Central memory CD8-positive, alpha-beta T cell (primary cell): ENCODE data around the gene PADI4.
"Not testable (repeated sequence)": the region's sequence is repeated elsewhere in the genome, so short reads cannot be mapped to it uniquely, and the experiment has no call there.

ENCODE experiments used
- ATAC-seq: fragments of 150-1000 bp; cut with Tn5 transposase; replicated peaks from 2 replicates; pipeline ENCODE4 v1.10.0; 2022; ENCODE audit warnings: mild to moderate bottlenecking, moderate FRiP score, moderate number of reproducible peaks; ENCODE audit not compliant: poor library complexity, severe bottlenecking; ENCODE audit errors: extremely low read depth
- DNase-seq, 2 donors: peaks; one replicate each; pipeline ENCODE4 v3.0.0; 2021; ENCODE audit warnings: low spot score in 2 of 2
- H3K27ac Mint-ChIP-seq: one replicate; pipeline ENCODE4 v1.8.0; 2022; ENCODE audit warnings: low read depth, mild to moderate bottlenecking, moderate library complexity, mixed read lengths
- H3K27me3 Mint-ChIP-seq: one replicate; pipeline ENCODE4 v1.8.0; 2022; ENCODE audit warnings: mixed read lengths
- H3K36me3 Mint-ChIP-seq: one replicate; pipeline ENCODE4 v1.8.0; 2022; ENCODE audit warnings: mild to moderate bottlenecking, moderate library complexity, mixed read lengths; ENCODE audit not compliant: insufficient read depth
- H3K4me1 Mint-ChIP-seq: one replicate; pipeline ENCODE4 v1.8.0; 2022; ENCODE audit warnings: mixed read lengths
- H3K4me3 Mint-ChIP-seq: one replicate; pipeline ENCODE4 v1.8.0; 2022; ENCODE audit warnings: mild to moderate bottlenecking, moderate library complexity, mixed read lengths
- H3K9me3 Mint-ChIP-seq: one replicate; pipeline ENCODE4 v1.8.0; 2022; ENCODE audit warnings: mixed read lengths

The PADI4 gene

DNA sequence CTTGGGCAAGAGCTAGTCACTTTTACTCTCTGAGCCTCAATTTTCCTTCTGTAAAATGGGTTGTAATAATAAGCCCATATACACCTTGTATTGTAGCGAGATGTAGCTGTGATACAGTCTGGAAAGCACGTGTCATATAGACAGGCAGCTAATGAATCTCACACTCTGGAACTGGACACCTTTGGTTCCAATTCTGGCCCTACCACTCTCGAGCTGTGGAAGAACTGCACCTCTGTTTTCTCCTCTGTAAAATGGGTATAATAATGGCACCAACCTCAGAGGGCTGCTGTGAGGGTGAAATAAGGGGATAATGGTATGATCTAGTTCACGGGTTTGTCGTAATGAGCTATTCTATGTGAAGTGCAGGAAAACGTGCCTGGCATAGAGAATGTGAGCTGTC lies 668 bp upstream of the PADI4 start:
- peaks cover 6% of the 10 kb centered on the region for H3K9me3 Mint-ChIP-seq
- ATAC-seq = no peak
- H3K4me1 Mint-ChIP-seq = no peaks in the 10 kb centered on the region
- no peak overlapping the region for H3K4me3 Mint-ChIP-seq
- peaks cover 59% of the 10 kb centered on the region for H3K27me3 Mint-ChIP-seq
- H3K27ac Mint-ChIP-seq = no peak overlapping the region
- no peak for DNase-seq
- H3K36me3 Mint-ChIP-seq = no peaks in the 10 kb centered on the region

DNA sequence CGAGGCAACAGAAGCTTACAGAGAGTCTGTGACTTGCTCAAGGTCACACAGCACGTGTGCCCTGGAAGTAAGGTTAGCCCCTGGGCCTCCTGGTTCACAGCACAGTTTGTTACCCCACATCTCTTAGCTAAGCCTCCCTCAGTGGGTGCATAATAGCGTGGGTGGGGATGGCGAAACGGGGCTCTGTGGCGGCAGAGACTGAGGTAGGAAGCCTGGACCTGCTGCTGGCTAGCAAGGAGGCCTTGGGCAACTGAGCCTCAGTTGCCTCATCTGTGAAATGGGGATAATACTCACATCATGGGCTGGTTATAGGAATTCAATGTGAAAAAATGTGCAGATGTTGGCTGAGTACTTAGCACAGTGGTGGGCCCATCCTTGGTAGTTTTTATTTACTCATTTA lies 596 bp downstream of the PADI4 start:
- ATAC-seq (no peak), DNase-seq (no peak)
- no peaks in the 10 kb centered on the region for H3K9me3 Mint-ChIP-seq
- peaks cover 71% of the 10 kb centered on the region for H3K27me3 Mint-ChIP-seq
- H3K4me3 Mint-ChIP-seq = no peak overlapping the region
- H3K4me1 Mint-ChIP-seq = no peaks in the 10 kb centered on the region
- H3K36me3 Mint-ChIP-seq = no peaks in the 10 kb centered on the region
- no peak overlapping the region for H3K27ac Mint-ChIP-seq

DNA sequence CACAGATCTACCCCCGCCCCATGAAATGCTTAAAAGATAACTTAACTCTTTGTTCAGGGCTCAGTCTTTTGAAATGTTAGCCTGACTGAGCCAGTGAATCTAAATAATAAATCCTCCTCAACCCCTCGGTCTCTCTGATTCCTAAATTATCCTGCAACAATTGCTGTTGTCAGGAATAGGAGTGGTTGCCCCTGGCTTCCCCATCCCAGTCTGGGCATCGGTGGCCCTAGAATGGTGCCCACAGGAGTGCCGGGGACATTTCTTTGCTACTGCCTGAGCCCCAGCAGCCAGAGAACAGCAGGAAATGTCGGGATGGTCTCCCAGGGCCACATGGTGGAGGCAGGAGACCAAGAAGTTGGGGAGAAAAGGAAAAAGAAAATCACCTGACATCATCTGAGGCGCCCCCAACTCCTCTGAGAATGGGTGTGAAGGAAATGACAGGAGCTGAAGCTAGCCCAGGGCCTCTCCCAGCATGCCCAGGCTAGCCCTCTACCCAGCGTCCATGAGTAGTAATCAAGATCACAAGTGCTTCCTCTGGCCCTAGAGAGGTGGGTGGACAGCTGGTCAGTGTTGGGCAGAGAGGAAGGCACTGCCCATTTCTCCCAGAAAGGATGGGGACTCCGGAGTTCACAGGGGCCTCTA lies 1.6 kb downstream of the PADI4 start:
- no peak overlapping the region for H3K27ac Mint-ChIP-seq
- peaks cover 77% of the 10 kb centered on the region for H3K27me3 Mint-ChIP-seq
- no peaks in the 10 kb centered on the region for H3K4me1 Mint-ChIP-seq
- ATAC-seq (no peak), DNase-seq (no peak)
- H3K9me3 Mint-ChIP-seq = no peaks in the 10 kb centered on the region
- no peaks in the 10 kb centered on the region for H3K36me3 Mint-ChIP-seq
- H3K4me3 Mint-ChIP-seq = no peak overlapping the region

DNA sequence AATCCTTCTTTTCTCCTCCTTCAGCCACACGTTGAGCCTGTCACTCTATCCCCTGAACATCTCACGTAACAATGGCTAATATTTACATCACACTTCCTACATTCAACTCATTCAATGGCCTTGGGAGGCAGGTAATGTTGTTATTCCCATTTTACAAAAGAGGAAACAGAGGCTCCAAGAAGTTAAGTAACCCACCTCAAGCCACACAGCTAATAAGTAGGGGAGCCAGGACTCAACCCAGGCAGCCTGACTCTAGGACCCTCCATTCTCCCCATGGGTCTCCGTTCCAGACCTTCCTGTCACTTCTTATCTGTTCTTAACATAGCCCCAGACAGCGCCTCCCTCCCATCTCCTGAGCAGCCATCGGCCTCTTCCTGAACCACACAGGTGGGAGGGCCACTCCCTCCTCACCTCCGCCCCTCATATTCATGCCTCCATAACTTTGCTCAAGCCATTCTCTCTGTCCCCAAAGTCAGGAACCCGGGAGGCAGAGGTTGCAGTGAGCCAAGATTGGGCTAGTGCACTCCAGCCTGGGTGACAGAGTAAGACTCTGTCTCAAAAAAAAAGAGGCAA lies 2.2 kb downstream of the PADI4 start:
- no peak for ATAC-seq

DNA sequence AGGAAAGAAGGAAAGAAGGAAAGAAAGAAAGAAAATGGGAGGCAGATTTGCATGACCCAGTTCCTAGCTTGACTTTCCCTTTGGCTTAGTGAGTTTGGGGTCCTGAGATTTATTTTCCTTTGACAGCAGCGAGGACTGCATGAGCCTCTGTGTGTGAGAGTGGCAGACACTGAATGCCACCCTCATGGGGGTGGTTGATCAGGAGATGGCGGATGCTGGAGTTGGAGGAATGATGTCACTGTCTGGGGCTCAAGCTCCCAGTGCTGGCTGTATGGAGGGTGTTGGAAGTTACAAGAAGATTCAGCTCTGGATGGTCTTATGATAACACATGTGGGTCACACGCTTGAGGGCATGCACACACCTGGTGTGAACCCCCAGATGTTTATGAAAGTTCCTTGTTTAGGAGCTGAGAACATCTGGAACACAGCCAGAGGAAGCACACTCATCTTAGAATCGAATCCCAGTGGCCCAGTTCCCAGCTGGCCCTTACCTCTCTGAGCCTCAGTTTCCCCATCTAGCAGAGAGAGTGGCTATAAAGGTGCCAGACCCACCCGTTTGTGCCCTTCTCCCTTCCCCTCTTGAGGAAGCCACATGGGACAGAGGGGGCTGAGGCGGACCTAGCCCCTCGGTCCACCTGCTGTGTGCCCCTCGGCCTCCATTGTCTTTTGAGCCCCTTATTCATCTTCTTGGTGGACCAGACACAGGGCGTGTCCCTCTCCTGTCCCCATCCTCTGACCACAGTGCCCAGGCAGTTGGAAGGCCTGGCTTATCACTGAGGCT lies 5.7 kb downstream of the PADI4 start:
- DNase-seq (no peak), ATAC-seq (no peak)
- Mint-ChIP-seq H3K4me1 (no peaks in the 10 kb centered on the region), H3K27me3 (peaks cover 43% of the 10 kb centered on the region), H3K9me3 (no peaks in the 10 kb centered on the region), H3K4me3 (no peak overlapping the region), H3K36me3 (no peaks in the 10 kb centered on the region), H3K27ac (no peak overlapping the region)

More for the DNA sequence above, 2.2 kb downstream of the PADI4 start:
- Mint-ChIP-seq H3K4me3 (no peak overlapping the region), H3K36me3 (no peaks in the 10 kb centered on the region), H3K27me3 (peaks cover 77% of the 10 kb centered on the region), H3K4me1 (no peaks in the 10 kb centered on the region), H3K27ac (no peak overlapping the region), H3K9me3 (no peaks in the 10 kb centered on the region)
- DNase-seq = no peak

DNA sequence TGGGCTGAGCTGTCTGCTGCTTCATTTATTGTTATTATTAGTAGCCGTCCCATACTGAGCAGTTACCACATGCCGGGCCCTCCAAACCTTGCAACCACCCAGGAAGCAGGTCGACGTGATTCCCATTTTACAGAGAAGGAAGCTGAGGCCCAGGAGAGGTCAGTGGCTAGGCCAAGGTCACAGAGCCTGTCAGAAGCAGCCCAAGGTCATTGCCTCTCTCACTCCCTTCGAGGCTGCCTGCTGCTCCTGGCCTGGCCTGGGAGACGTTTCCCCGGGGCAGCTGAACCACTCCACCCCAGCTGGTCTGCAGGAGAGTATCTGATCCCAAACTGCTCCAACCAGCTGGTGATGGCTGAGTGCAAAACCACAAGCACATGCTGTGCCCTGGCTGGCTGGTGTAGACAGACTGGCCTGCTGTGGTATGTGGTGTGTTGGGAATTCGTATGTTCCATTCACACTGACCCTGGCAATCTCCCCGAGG lies 6.5 kb downstream of the PADI4 start:
- H3K27me3 Mint-ChIP-seq = peaks cover 35% of the 10 kb centered on the region
- H3K4me1 Mint-ChIP-seq = no peaks in the 10 kb centered on the region
- no peaks in the 10 kb centered on the region for H3K36me3 Mint-ChIP-seq
- no peak overlapping the region for H3K4me3 Mint-ChIP-seq
- no peak for DNase-seq
- H3K9me3 Mint-ChIP-seq = no peaks in the 10 kb centered on the region
- ATAC-seq = no peak
- no peak overlapping the region for H3K27ac Mint-ChIP-seq

DNA sequence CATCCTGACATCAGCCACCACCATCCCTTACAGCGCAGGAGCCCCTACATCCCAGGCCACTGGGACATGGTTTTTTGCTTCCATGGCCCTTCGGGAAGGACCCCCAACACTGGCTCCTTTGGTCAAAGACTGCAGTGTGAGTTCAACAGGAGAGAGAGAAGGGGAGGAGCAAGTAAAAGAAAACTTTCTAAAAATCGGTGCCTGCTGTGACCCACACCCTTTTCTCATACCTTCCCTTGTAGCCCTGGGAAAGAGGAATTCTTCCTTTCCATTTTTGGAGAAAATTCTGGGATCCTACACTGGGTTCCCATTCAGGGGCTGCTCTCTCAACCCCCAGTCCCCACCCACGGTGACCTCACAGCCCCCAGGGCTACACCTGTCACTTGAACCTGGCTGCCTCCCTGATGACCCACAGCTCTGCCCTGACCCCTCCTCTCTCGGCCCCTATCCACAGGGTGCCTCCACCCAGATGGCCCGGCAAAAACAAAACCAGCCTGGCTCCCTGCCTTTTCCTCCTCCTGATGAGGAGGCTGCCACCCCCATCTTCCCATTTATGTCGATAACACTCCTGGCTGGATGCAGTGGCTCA lies 7.6 kb downstream of the PADI4 start:
- Mint-ChIP-seq H3K36me3 (no peaks in the 10 kb centered on the region), H3K4me1 (no peaks in the 10 kb centered on the region), H3K4me3 (no peak overlapping the region), H3K27me3 (peaks cover 24% of the 10 kb centered on the region), H3K27ac (no peak overlapping the region), H3K9me3 (no peaks in the 10 kb centered on the region)
- ATAC-seq (no peak), DNase-seq (no peak)

DNA sequence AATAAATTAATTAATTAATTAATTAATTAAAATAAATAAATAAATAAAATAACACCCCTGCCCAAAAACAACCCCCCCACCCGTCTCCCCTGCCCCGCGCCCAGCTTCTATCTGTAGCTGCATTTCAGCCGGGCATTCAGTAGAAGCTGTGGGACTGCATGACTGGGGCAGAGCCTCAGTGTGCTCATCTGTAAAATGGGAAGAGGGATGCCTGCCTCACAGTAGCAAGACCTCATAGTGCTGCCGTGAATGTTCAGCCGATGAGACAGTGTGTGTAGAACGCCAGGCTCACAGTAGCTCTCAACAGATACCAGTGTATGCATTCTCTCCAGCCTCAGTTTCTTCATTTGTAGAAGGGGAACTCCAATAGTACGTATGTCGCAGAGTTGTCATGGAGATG lies 8.7 kb downstream of the PADI4 start:
- Mint-ChIP-seq H3K4me1 (no peaks in the 10 kb centered on the region), H3K27ac (no peak overlapping the region), H3K4me3 (no peak overlapping the region), H3K36me3 (no peaks in the 10 kb centered on the region), H3K27me3 (peaks cover 23% of the 10 kb centered on the region), H3K9me3 (no peaks in the 10 kb centered on the region)
- ATAC-seq (no peak), DNase-seq (no peak)

DNA sequence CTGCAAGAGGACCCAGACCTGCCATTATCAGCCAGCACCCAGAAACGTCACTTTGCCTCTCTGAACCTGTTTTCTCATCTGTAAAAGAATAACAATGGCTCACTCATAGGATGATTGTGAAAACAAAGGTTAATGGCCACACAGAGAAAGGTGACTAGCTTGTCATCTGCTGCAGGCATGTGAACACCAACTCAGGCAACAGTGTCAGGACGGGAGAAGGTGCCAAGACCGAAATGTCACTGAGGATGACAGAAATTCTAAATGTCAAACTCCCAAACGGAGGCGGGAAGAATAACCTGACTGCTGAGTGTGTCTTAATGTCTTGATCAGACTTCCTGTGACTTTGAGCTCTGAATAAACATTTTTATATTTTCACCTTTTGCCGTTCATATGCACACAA lies 10.3 kb downstream of the PADI4 start:
- Mint-ChIP-seq H3K9me3 (no peaks in the 10 kb centered on the region), H3K4me1 (no peaks in the 10 kb centered on the region), H3K27me3 (peaks cover 9% of the 10 kb centered on the region), H3K36me3 (no peaks in the 10 kb centered on the region), H3K4me3 (no peak overlapping the region), H3K27ac (no peak overlapping the region)
- DNase-seq (no peak), ATAC-seq (no peak)

DNA sequence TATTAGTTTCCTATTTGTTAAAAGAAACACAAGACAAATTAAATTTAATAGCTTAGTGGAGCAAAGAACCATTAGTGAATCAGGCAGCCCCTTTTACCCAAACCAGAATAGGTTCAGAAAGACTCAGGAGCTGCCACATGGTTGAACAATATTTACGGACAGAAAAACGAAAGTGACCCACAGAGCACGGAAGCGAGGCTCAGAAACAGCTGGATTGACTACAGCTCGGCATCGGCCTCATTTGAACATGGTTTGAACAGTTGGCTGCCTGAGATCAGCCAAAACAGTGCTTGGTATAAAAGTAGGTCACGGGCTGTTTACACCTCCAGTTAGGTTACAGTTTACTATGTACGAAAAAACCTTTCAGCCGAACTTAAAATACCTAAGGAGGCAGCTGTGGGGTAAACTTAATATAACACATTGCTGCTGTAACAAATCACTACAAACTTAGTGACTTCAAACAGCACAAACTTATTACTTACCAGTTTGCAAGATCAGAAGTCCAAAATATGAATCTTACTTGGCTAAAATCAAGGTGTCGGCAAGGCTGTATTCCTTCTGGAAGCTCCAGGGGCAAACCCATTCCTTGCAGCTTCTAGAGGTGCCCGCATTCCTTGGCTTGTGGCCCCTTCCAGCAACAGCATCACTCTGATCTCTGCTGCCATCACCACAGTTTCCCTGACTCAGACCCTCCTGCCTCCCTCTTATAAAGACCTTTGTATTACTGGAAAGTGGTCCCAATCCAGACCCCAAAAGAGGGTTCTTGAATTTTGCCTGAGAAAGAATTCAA lies 11.8 kb downstream of the PADI4 start:
- DNase-seq (no peak), ATAC-seq (no peak)
- Mint-ChIP-seq H3K4me3 (no peak overlapping the region), H3K36me3 (no peaks in the 10 kb centered on the region), H3K27me3 (no peaks in the 10 kb centered on the region), H3K27ac (no peak overlapping the region), H3K9me3 (no peaks in the 10 kb centered on the region), H3K4me1 (no peaks in the 10 kb centered on the region)

DNA sequence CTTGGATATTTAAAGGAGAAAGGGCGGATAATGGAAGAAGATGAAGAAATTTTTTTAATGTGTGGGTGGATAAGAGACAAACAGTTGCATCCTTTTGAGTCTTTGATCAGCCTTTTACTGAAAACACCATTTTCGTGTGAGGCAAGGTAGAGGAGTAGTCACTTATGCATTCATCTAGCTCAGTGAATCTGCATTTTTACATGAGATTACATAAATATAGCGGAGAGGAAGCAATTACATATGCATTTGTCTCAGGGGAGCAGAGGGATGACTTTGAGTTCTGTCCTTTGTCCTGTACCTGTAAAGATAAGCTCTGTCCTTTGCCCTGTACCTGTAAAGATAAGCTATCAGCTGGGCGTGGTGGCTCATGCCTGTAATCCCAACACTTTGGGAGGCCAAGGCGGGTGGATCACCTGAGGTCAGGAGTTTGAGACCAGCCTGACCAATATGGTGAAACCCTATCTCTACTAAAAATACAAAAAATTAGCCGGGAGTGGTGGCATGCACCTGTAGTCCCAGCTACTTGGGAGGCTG lies 13.9 kb downstream of the PADI4 start:
- ATAC-seq, H3K4me1 Mint-ChIP-seq, H3K4me3 Mint-ChIP-seq, DNase-seq, H3K9me3 Mint-ChIP-seq, H3K27me3 Mint-ChIP-seq, H3K27ac Mint-ChIP-seq, H3K36me3 Mint-ChIP-seq: not testable (repeated sequence)

DNA sequence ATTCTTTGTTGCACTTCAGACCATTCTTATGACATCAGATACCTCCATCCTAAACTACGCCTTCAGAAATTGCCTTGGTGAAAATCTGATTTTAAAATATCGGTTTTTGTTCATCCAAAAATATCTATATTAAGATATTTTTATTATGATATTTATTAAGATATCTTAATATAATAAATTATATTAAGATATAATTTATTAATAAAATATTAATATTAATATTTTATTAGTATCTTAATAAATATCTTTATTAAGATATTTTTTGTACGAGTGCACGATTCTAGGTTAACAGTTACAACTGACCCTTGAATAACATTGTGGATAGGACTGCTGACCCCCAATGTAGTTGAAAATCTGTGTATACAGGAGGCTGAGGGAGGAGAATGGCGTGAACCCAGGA lies 20.9 kb downstream of the PADI4 start:
- Mint-ChIP-seq H3K27ac (no peak overlapping the region), H3K27me3 (peaks cover 72% of the 10 kb centered on the region), H3K36me3 (no peaks in the 10 kb centered on the region), H3K4me1 (no peaks in the 10 kb centered on the region), H3K9me3 (no peaks in the 10 kb centered on the region), H3K4me3 (no peak overlapping the region)
- DNase-seq (no peak), ATAC-seq (no peak)
